Astrocyte (in vitro differentiated cells and primary cell): ENCODE measurements around the gene RILP. TPM values are rescaled to one million over a fixed set of nuclear protein-coding genes. Genes with fewer than 3 reads are reported as not detected.

Experiments used
- DNase-seq: peaks from one replicate; pipeline ENCODE4 v3.0.0-alpha.2; 2010; ENCODE audit warnings: low read depth
- FAIRE-seq: peaks from 2 replicates; lab custom pipeline; 2011; peaks lifted over from hg19 to GRCh38; lab: Jason Lieb, UNC
- H2AFZ ChIP-seq: 2 replicates; pipeline ENCODE4 v1.6.0; 2012; ENCODE audit warnings: low read depth, low read length, inconsistent platforms
- H3K27ac ChIP-seq: 2 replicates; pipeline ENCODE4 v1.5.1; 2011; ENCODE audit warnings: low read depth, low read length, inconsistent platforms
- H3K27me3 ChIP-seq: 2 replicates; pipeline ENCODE4 v1.6.0; 2011; ENCODE audit warnings: low read length, inconsistent platforms; ENCODE audit not compliant: insufficient read depth
- H3K36me3 ChIP-seq: 2 replicates; pipeline ENCODE4 v1.5.1; 2011; ENCODE audit warnings: low read length, inconsistent platforms; ENCODE audit not compliant: insufficient read depth
- H3K4me1 ChIP-seq: 2 replicates; pipeline ENCODE4 v1.5.1; 2011; ENCODE audit warnings: low read length, inconsistent platforms; ENCODE audit not compliant: insufficient read depth
- H3K4me2 ChIP-seq: 2 replicates; pipeline ENCODE4 v1.6.0; 2012; ENCODE audit warnings: low read length, inconsistent platforms
- H3K4me3 ChIP-seq: 2 replicates; pipeline ENCODE4 v1.5.1; 2011; ENCODE audit warnings: low read depth, mild to moderate bottlenecking, low read length, inconsistent platforms; ENCODE audit not compliant: insufficient read depth
- H3K79me2 ChIP-seq: 2 replicates; pipeline ENCODE4 v1.6.0; 2012; ENCODE audit warnings: mild to moderate bottlenecking, low read length, inconsistent platforms; ENCODE audit not compliant: insufficient read depth
- H3K9ac ChIP-seq: 2 replicates; pipeline ENCODE4 v1.6.0; 2012; ENCODE audit warnings: mild to moderate bottlenecking, low read length, inconsistent platforms
- H3K9me3 ChIP-seq: 2 replicates; pipeline ENCODE4 v1.5.1; 2012; ENCODE audit warnings: low read depth, mild to moderate bottlenecking, low read length, inconsistent platforms; ENCODE audit not compliant: insufficient read depth
- H4K20me1 ChIP-seq: 2 replicates; pipeline ENCODE4 v1.6.0; 2012; ENCODE audit warnings: low read length, inconsistent platforms; ENCODE audit not compliant: insufficient read depth
- H3K27ac Mint-ChIP-seq: one replicate; pipeline ENCODE4 v1.8.0; 2021; ENCODE audit warnings: mild to moderate bottlenecking, mixed read lengths; ENCODE audit not compliant: unreplicated experiment
- H3K27me3 Mint-ChIP-seq: one replicate; pipeline ENCODE4 v1.8.0; 2021; ENCODE audit warnings: low read depth, mixed read lengths; ENCODE audit not compliant: unreplicated experiment
- H3K36me3 Mint-ChIP-seq: one replicate; pipeline ENCODE4 v1.8.0; 2021; ENCODE audit warnings: low read depth, mixed read lengths; ENCODE audit not compliant: unreplicated experiment
- H3K4me1 Mint-ChIP-seq: one replicate; pipeline ENCODE4 v1.8.0; 2021; ENCODE audit warnings: low read depth, mixed read lengths; ENCODE audit not compliant: unreplicated experiment
- H3K4me3 Mint-ChIP-seq: one replicate; pipeline ENCODE4 v1.8.0; 2021; ENCODE audit warnings: mild to moderate bottlenecking, moderate library complexity, mixed read lengths; ENCODE audit not compliant: unreplicated experiment
- H3K9me3 Mint-ChIP-seq: one replicate; pipeline ENCODE4 v1.8.0; 2021; ENCODE audit warnings: mild to moderate bottlenecking, mixed read lengths; ENCODE audit not compliant: unreplicated experiment
- CTCF ChIP-seq: IDR thresholded peaks from 2 replicates; pipeline ENCODE4 v1.5.1; 2011; ENCODE audit warnings: low read depth, mild to moderate bottlenecking, inconsistent platforms, low read length, moderate library complexity; ENCODE audit not compliant: insufficient read depth
- EZH2 ChIP-seq: IDR thresholded peaks from 2 replicates; pipeline ENCODE4 v1.6.1; 2012; ENCODE audit warnings: mild to moderate bottlenecking, low read length, inconsistent platforms; ENCODE audit not compliant: insufficient read depth
- total RNA-seq: library from RNA; stranded (reverse); gene quantifications from 2 replicates; pipeline ENCODE4 v1.2.1, GENCODE V29; 2021

RILP gene
- total RNA-seq, 1 donor from 2014 or later, result 7.8 TPM

- H3K9ac ChIP-seq, result no peak overlapping the region
- Mint-ChIP-seq H3K27ac (no peak overlapping the region), H3K27me3 (peaks cover 2% of the 10 kb centered on the region), H3K36me3 (peaks cover 10% of the 10 kb centered on the region), H3K4me3 (no peak overlapping the region), H3K9me3 (no peaks in the 10 kb centered on the region), H3K4me1 (no peaks in the 10 kb centered on the region)
- no peaks in the 10 kb centered on the region for H3K36me3 ChIP-seq
- no peak overlapping the region for H2AFZ ChIP-seq
- peaks cover 6% of the 10 kb centered on the region for H4K20me1 ChIP-seq
- H3K79me2 ChIP-seq, result no peaks in the 10 kb centered on the region
- H3K27me3 ChIP-seq, result no peaks in the 10 kb centered on the region
- H3K4me3 ChIP-seq, result no peak overlapping the region
- DNase-seq, result no peak
- TF ChIP-seq CTCF (no peak), EZH2 (no peak)
- peaks cover 7% of the 10 kb centered on the region for H3K9me3 ChIP-seq
- FAIRE-seq, result no peak
- H3K4me1 ChIP-seq, result peaks cover 9% of the 10 kb centered on the region
- H3K27ac ChIP-seq, result no peak overlapping the region
- no peak overlapping the region for H3K4me2 ChIP-seq
These were observed 44.7 kb downstream of the RILP start for GRCh38 chr17:1604831-1605528.

- Histone ChIP-seq H3K27me3 (no peaks in the 10 kb centered on the region), H3K4me3 (no peak overlapping the region), H3K36me3 (no peaks in the 10 kb centered on the region), H3K4me1 (peaks cover 6% of the 10 kb centered on the region), H3K79me2 (no peaks in the 10 kb centered on the region), H3K27ac (no peak overlapping the region), H2AFZ (no peak overlapping the region), H3K9me3 (peaks cover 7% of the 10 kb centered on the region), H3K9ac (no peak overlapping the region), H3K4me2 (no peak overlapping the region), H4K20me1 (peaks cover 6% of the 10 kb centered on the region)
- Mint-ChIP-seq H3K9me3 (no peaks in the 10 kb centered on the region), H3K27ac (no peak overlapping the region), H3K27me3 (peaks cover 2% of the 10 kb centered on the region), H3K36me3 (peaks cover 10% of the 10 kb centered on the region), H3K4me3 (no peak overlapping the region), H3K4me1 (no peaks in the 10 kb centered on the region)
- FAIRE-seq (no peak), DNase-seq (no peak)
- TF ChIP-seq EZH2 (no peak), CTCF (no peak)
These were observed 48.1 kb downstream of the RILP start for GRCh38 chr17:1601571-1601970.

- peaks cover 7% of the 10 kb centered on the region for H3K9me3 ChIP-seq
- Mint-ChIP-seq H3K9me3 (no peaks in the 10 kb centered on the region), H3K4me1 (no peaks in the 10 kb centered on the region), H3K27me3 (peaks cover 3% of the 10 kb centered on the region), H3K4me3 (no peak overlapping the region), H3K36me3 (peaks cover 15% of the 10 kb centered on the region), H3K27ac (no peak overlapping the region)
- no peaks in the 10 kb centered on the region for H3K36me3 ChIP-seq
- no peak overlapping the region for H3K4me3 ChIP-seq
- no peak overlapping the region for H3K9ac ChIP-seq
- H4K20me1 ChIP-seq, result no peaks in the 10 kb centered on the region
- H3K4me2 ChIP-seq, result no peak overlapping the region
- H3K4me1 ChIP-seq, result no peaks in the 10 kb centered on the region
- TF ChIP-seq EZH2 (no peak), CTCF (no peak)
- H2AFZ ChIP-seq, result no peak overlapping the region
- FAIRE-seq, result no peak
- no peaks in the 10 kb centered on the region for H3K27me3 ChIP-seq
- H3K79me2 ChIP-seq, result no peaks in the 10 kb centered on the region
- no peak for DNase-seq
- H3K27ac ChIP-seq, result no peak overlapping the region
These were observed 51.1 kb downstream of the RILP start for GRCh38 chr17:1598399-1599095.
